GM21786 (cell line): ENCODE measurements around the gene LIMS1.
"Not testable (repeated sequence)": the region's sequence is repeated elsewhere in the genome, so short reads cannot be mapped to it uniquely, and the experiment has no call there.

Experiments
- ATAC-seq: cut with Tn5 transposase; IDR thresholded peaks from one replicate; pipeline ENCODE4 v1.9.1; 2021; ENCODE audit not compliant: unreplicated experiment

Gene LIMS1

GRCh38 chr2:108585436-108585835 lies 51.2 kb downstream of the LIMS1 start:
- no peak for ATAC-seq

GRCh38 chr2:108586116-108586515 lies 51.8 kb downstream of the LIMS1 start:
- ATAC-seq: no peak

GRCh38 chr2:108586631-108587030 lies 52.4 kb downstream of the LIMS1 start:
- no peak for ATAC-seq

GRCh38 chr2:108587621-108588020 lies 53.4 kb downstream of the LIMS1 start:
- no peak for ATAC-seq

- no peak for ATAC-seq
These were observed 53.9 kb downstream of the LIMS1 start for GRCh38 chr2:108588070-108588668.

- ATAC-seq: no peak
These were observed 55.1 kb downstream of the LIMS1 start for GRCh38 chr2:108589372-108589771.

GRCh38 chr2:108589781-108590180 lies 55.5 kb downstream of the LIMS1 start:
- no peak for ATAC-seq

GRCh38 chr2:108591163-108591562 lies 56.9 kb downstream of the LIMS1 start:
- ATAC-seq: no peak

GRCh38 chr2:108593547-108594098 lies 59.4 kb downstream of the LIMS1 start:
- ATAC-seq: no peak

GRCh38 chr2:108594132-108594981 lies 60.1 kb downstream of the LIMS1 start:
- peak; percentile 92 for ATAC-seq

GRCh38 chr2:108594982-108595464 lies 60.8 kb downstream of the LIMS1 start:
- ATAC-seq: peak; percentile 62

GRCh38 chr2:108595771-108596170 lies 61.5 kb downstream of the LIMS1 start:
- not testable (repeated sequence) for ATAC-seq

GRCh38 chr2:108597105-108597744 lies 63.0 kb downstream of the LIMS1 start:
- ATAC-seq: not testable (repeated sequence)

- not testable (repeated sequence) for ATAC-seq
These were observed 66.9 kb downstream of the LIMS1 start for GRCh38 chr2:108601199-108601598.

GRCh38 chr2:108602422-108602821 lies 68.2 kb downstream of the LIMS1 start:
- ATAC-seq: no peak

- no peak for ATAC-seq
These were observed 69.9 kb downstream of the LIMS1 start for GRCh38 chr2:108604196-108604595.

GRCh38 chr2:108605947-108606346 lies 71.7 kb downstream of the LIMS1 start:
- peak; percentile 70 for ATAC-seq

GRCh38 chr2:108607706-108608301 lies 73.5 kb downstream of the LIMS1 start:
- no peak for ATAC-seq

GRCh38 chr2:108611021-108611420 lies 76.8 kb downstream of the LIMS1 start:
- ATAC-seq: no peak

- peak; percentile 72 for ATAC-seq
These were observed 77.9 kb downstream of the LIMS1 start for GRCh38 chr2:108612153-108612513.

- ATAC-seq: peak; percentile 82
These were observed 78.4 kb downstream of the LIMS1 start for GRCh38 chr2:108612514-108613183.
